C4-2B (cell line): ENCODE results near the gene SEBOX.
A peak's percentile ranks its signal among the peaks of the same experiment; 100 is the strongest.

Experiments
- H3K27ac ChIP-seq: fragments of 450-650 bp; 2 replicates; pipeline ENCODE4 v1.5.1; 2017
- CTCF ChIP-seq: fragments of 450-650 bp; conservative IDR thresholded peaks from 2 replicates; pipeline ENCODE4 v1.5.1; 2017; ENCODE audit warnings: mild to moderate bottlenecking
- ZFX ChIP-seq: fragments of 450-650 bp; IDR thresholded peaks from 2 replicates; pipeline ENCODE4 v1.6.1; 2017

SEBOX gene

DNA sequence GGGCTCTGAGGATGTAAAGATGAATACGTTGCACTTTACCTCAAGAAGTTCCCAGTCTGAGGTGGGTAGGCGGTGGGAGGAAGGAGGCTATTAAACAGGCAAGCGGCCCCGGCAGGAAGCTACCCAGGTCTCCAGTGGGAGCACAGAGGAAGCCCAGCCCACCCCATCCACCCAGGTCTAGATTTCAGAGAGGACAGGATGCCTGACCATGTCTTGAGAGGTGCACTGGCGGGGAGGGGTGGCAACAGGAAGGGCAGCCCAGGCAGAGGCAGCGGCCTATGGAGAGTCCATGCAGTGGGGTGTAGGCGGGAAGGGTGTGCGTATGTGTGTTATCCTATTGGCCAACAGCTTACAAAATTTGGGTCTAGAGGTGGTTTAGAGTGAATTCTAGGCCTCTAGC is 20.4 kb upstream of the SEBOX start:
- H3K27ac ChIP-seq, result peak overlapping the region; percentile 84
- TF ChIP-seq ZFX (no peak), CTCF (no peak)

GRCh38 chr17:28385037-28385400 is 20.0 kb upstream of the SEBOX start:
- peak overlapping the region; percentile 84 for H3K27ac ChIP-seq
- TF ChIP-seq ZFX (peak; percentile 82), CTCF (no peak)

DNA sequence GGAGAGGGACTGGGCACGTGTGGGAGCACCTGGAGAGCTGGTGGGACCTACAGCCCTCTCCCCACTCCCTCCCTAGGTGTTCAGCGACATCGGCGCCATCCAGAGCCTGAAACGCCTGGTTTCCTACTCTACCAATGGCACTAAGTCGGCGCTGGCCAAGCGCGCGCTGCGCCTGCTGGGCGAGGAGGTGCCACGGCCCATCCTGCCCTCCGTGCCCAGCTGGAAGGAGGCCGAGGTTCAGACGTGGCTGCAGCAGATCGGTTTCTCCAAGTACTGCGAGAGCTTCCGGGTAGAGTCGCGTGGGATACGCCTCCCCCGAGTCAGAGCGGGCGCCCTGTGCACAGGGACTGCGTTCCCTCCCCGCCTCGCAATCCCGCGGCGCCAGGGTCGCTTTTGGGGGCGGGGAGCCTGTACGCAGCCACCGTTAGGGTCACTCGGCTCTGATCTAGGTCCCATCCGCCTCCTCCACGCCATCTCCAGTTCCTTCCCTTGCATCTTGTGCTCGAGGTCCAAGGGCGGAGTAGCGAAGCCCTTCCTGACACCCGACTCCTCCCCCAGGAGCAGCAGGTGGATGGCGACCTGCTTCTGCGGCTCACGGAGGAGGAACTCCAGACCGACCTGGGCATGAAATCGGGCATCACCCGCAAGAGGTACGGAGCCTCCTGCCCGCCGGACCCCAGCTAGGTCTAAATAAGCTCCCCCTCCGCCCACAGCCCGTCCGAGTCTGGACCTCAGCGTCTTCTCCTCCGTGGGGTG is 19.5 kb upstream of the SEBOX start:
- peak overlapping the region; percentile 84 for H3K27ac ChIP-seq
- TF ChIP-seq ZFX, result no peak
- TF ChIP-seq CTCF, result no peak

- TF ChIP-seq CTCF (no peak), ZFX (no peak)
- peak overlapping the region; percentile 61 for H3K27ac ChIP-seq
Observed at GRCh38 chr17:28381141-28381825, 16.3 kb upstream of the SEBOX start.

GRCh38 chr17:28379814-28380801 is 15.1 kb upstream of the SEBOX start:
- no peak for TF ChIP-seq ZFX
- no peak for TF ChIP-seq CTCF
- H3K27ac ChIP-seq, result peak overlapping the region; percentile 61

GRCh38 chr17:28372945-28373274 is 7.9 kb upstream of the SEBOX start:
- H3K27ac ChIP-seq, result no peak overlapping the region
- TF ChIP-seq ZFX (no peak), CTCF (no peak)
